Neural cell (in vitro differentiated cells): ENCODE results near the gene MINDY4. TPM values are rescaled to one million over a fixed set of nuclear protein-coding genes. Genes with fewer than 3 reads are reported as not detected.

Experiments used
- H2AFZ ChIP-seq: fragments of 200-600, 300-800 bp; sonication (generic), shearing (Covaris generic); 2 replicates; pipeline ENCODE4 v1.6.0; 2014; ENCODE audit warnings: low read depth, mild to moderate bottlenecking, antibody characterized with exemption, low read length, moderate library complexity
- H3F3A ChIP-seq: fragments of 200-600 bp; shearing (Covaris generic); 2 replicates; pipeline ENCODE4 v1.6.1; 2016; ENCODE audit warnings: mild to moderate bottlenecking, moderate library complexity, mixed read lengths, antibody characterized with exemption, low read length; ENCODE audit not compliant: insufficient read depth, poor library complexity, severe bottlenecking
- H3K27ac ChIP-seq: fragments of 200-600, 300-800 bp; sonication (generic), shearing (Covaris generic); 2 replicates; pipeline ENCODE4 v1.5.1; 2014; ENCODE audit warnings: mild to moderate bottlenecking, low read length, moderate library complexity
- H3K27me3 ChIP-seq: fragments of 300-800, 200-600 bp; sonication (generic), shearing (Covaris generic); 2 replicates; pipeline ENCODE4 v1.6.0; 2014; ENCODE audit warnings: mild to moderate bottlenecking, low read depth, low read length, moderate library complexity; ENCODE audit not compliant: insufficient read depth
- H3K36me3 ChIP-seq: fragments of 300-800, 200-600 bp; sonication (generic), shearing (Covaris generic); 2 replicates; pipeline ENCODE4 v1.5.1; 2014; ENCODE audit warnings: mild to moderate bottlenecking, antibody characterized with exemption, low read length, moderate library complexity; ENCODE audit not compliant: insufficient read depth
- H3K4me2 ChIP-seq: fragments of 300-800, 200-600 bp; sonication (generic), shearing (Covaris generic); 2 replicates; pipeline ENCODE4 v1.6.0; 2014; ENCODE audit warnings: mild to moderate bottlenecking, low read length
- H3K4me3 ChIP-seq: fragments of 300-800, 200-600 bp; sonication (generic), shearing (Covaris generic); 2 replicates; pipeline ENCODE4 v1.5.1; 2014; ENCODE audit warnings: mild to moderate bottlenecking, low read length, moderate library complexity
- H3K79me2 ChIP-seq: fragments of 200-600 bp; shearing (Covaris generic); replicated peaks from 2 replicates; pipeline ENCODE4 v1.6.0; 2014; ENCODE audit warnings: mild to moderate bottlenecking, low read length, moderate library complexity; ENCODE audit not compliant: insufficient read depth
- H3K9ac ChIP-seq: fragments of 300-800, 200-600 bp; sonication (generic), shearing (Covaris generic); 2 replicates; pipeline ENCODE4 v1.6.1; 2016; ENCODE audit warnings: mild to moderate bottlenecking, low read length, mixed read lengths
- H3K9me2 ChIP-seq: fragments of 200-600 bp; shearing (Covaris generic); 2 replicates; pipeline ENCODE4 v1.6.1; 2016; ENCODE audit warnings: mild to moderate bottlenecking, low read length, mixed read lengths; ENCODE audit not compliant: insufficient read depth
- H3K9me3 ChIP-seq: fragments of 200-600, 300-800 bp; sonication (generic), shearing (Covaris generic); 2 replicates; pipeline ENCODE4 v1.6.1; 2016; ENCODE audit warnings: mild to moderate bottlenecking, mixed run types, low read length, moderate library complexity, mixed read lengths
- H4K20me1 ChIP-seq: fragments of 200-600 bp; shearing (Covaris generic); 2 replicates; pipeline ENCODE4 v1.6.1; 2016; ENCODE audit warnings: mild to moderate bottlenecking, mixed run types; ENCODE audit not compliant: insufficient read depth
- CTCF ChIP-seq: fragments of 450-650 bp; IDR thresholded peaks from 2 replicates; pipeline ENCODE4 v1.5.1; 2014; ENCODE audit warnings: antibody characterized with exemption, mild to moderate bottlenecking, moderate library complexity; ENCODE audit not compliant: poor library complexity, severe bottlenecking
- EP300 ChIP-seq: fragments of 450-650 bp; conservative IDR thresholded peaks from 2 replicates; pipeline ENCODE4 v1.6.1; 2014; ENCODE audit warnings: antibody characterized with exemption, mild to moderate bottlenecking, moderate library complexity; ENCODE audit not compliant: poor library complexity, severe bottlenecking
- EZH2 ChIP-seq: fragments of 200-600, 300-800 bp; shearing (Covaris generic), sonication (generic); IDR thresholded peaks from 2 replicates; pipeline ENCODE4 v1.6.1; 2014; ENCODE audit warnings: antibody characterized with exemption, low read length, borderline replicate concordance, mild to moderate bottlenecking; ENCODE audit not compliant: insufficient read depth, poor library complexity, severe bottlenecking
- MXI1 ChIP-seq: fragments of 450-650 bp; conservative IDR thresholded peaks from 2 replicates; pipeline ENCODE4 v1.6.1; 2014; ENCODE audit warnings: antibody characterized with exemption, mild to moderate bottlenecking; ENCODE audit not compliant: poor library complexity, severe bottlenecking
- POLR2AphosphoS5 ChIP-seq: IDR thresholded peaks from 2 replicates; pipeline ENCODE4 v1.6.1; 2012
- RAD21 ChIP-seq: fragments of 450-650 bp; conservative IDR thresholded peaks from 2 replicates; pipeline ENCODE4 v1.6.1; 2014; ENCODE audit warnings: antibody characterized with exemption, mild to moderate bottlenecking, moderate library complexity
- REST ChIP-seq: IDR thresholded peaks from 2 replicates; pipeline ENCODE4 v1.6.1; 2012; ENCODE audit warnings: borderline replicate concordance
- TAF1 ChIP-seq: IDR thresholded peaks from 2 replicates; pipeline ENCODE4 v1.6.1; 2012; ENCODE audit warnings: low read depth
- polyA plus RNA-seq: library from polyadenylated mRNA; depleted of rRNA; stranded (reverse); fragments of >200 nt; gene quantifications from 2 replicates; pipeline ENCODE4 v1.2.3, GENCODE V29; 2014

MINDY4 gene
- polyA plus RNA-seq, 1 donor from 2014 or later = 1.0 TPM

GRCh38 chr7:30738026-30738915, 32.9 kb upstream of the MINDY4 start:
- H3K9ac ChIP-seq = no peak overlapping the region
- H3K9me3 ChIP-seq = no peaks in the 10 kb centered on the region
- no peaks in the 10 kb centered on the region for H3F3A ChIP-seq
- H3K4me2 ChIP-seq = no peak overlapping the region
- no peaks in the 10 kb centered on the region for H3K79me2 ChIP-seq
- H3K27ac ChIP-seq = no peak overlapping the region
- no peak for TF ChIP-seq CTCF
- TF ChIP-seq REST = no peak
- TF ChIP-seq TAF1 = no peak
- TF ChIP-seq RAD21 = no peak
- TF ChIP-seq MXI1 = no peak
- H4K20me1 ChIP-seq = no peaks in the 10 kb centered on the region
- H3K27me3 ChIP-seq = no peaks in the 10 kb centered on the region
- H3K9me2 ChIP-seq = no peaks in the 10 kb centered on the region
- no peak overlapping the region for H2AFZ ChIP-seq
- no peaks in the 10 kb centered on the region for H3K36me3 ChIP-seq
- no peak overlapping the region for H3K4me3 ChIP-seq

GRCh38 chr7:30739691-30740090, 31.5 kb upstream of the MINDY4 start:
- TF ChIP-seq EP300 (no peak), CTCF (no peak), MXI1 (no peak), EZH2 (no peak), REST (no peak), POLR2AphosphoS5 (no peak), TAF1 (no peak)
- no peaks in the 10 kb centered on the region for H3K9me2 ChIP-seq
- H4K20me1 ChIP-seq = no peaks in the 10 kb centered on the region
- H3K9ac ChIP-seq = no peak overlapping the region
- no peak overlapping the region for H2AFZ ChIP-seq
- no peaks in the 10 kb centered on the region for H3K27me3 ChIP-seq
- no peak overlapping the region for H3K4me3 ChIP-seq
- no peaks in the 10 kb centered on the region for H3K9me3 ChIP-seq
- no peak overlapping the region for H3K4me2 ChIP-seq
- H3K27ac ChIP-seq = no peak overlapping the region
- H3K36me3 ChIP-seq = no peaks in the 10 kb centered on the region
- H3F3A ChIP-seq = no peaks in the 10 kb centered on the region
- H3K79me2 ChIP-seq = no peaks in the 10 kb centered on the region
